Calu3 (cell line): ENCODE measurements around the gene GRK3. TPM values are rescaled to one million over a fixed set of nuclear protein-coding genes. Genes with fewer than 3 reads are reported as not detected.
"Not testable (repeated sequence)": the region's sequence is repeated elsewhere in the genome, so short reads cannot be mapped to it uniquely, and the experiment has no call there.

Experiments used
- BruUV-seq: library from RNA; stranded (reverse); fragments of 400-500 nt; replicated peaks from 2 replicates; lab custom pipeline; 2021; lab: Mats Ljungman, UMichigan
- CTCF ChIA-PET: fragments of 300-600 bp; sonication (Branson Sonifier 250); formaldehyde crosslinking; loops from one replicate; lab custom pipeline; 2022; ENCODE audit warnings: antibody characterized with exemption; lab: Charles Lee
- DNase-seq: peaks from one replicate; pipeline ENCODE4 v3.0.0; 2022
- H3K27ac Mint-ChIP-seq: one replicate; pipeline ENCODE4 v1.8.0; 2022; ENCODE audit warnings: mixed read lengths; ENCODE audit not compliant: unreplicated experiment
- H3K27me3 Mint-ChIP-seq: one replicate; pipeline ENCODE4 v1.8.0; 2022; ENCODE audit warnings: mixed read lengths; ENCODE audit not compliant: unreplicated experiment
- H3K36me3 Mint-ChIP-seq: one replicate; pipeline ENCODE4 v1.8.0; 2022; ENCODE audit warnings: mild to moderate bottlenecking, moderate library complexity, mixed read lengths; ENCODE audit not compliant: insufficient read depth, unreplicated experiment
- H3K4me1 Mint-ChIP-seq: one replicate; pipeline ENCODE4 v1.8.0; 2022; ENCODE audit warnings: mild to moderate bottlenecking, low read depth, mixed read lengths; ENCODE audit not compliant: unreplicated experiment
- H3K4me3 Mint-ChIP-seq: one replicate; pipeline ENCODE4 v1.8.0; 2022; ENCODE audit warnings: mild to moderate bottlenecking, low read depth, moderate library complexity, mixed read lengths; ENCODE audit not compliant: unreplicated experiment
- H3K9me3 Mint-ChIP-seq: one replicate; pipeline ENCODE4 v1.8.0; 2022; ENCODE audit warnings: low read depth, mixed read lengths; ENCODE audit not compliant: unreplicated experiment
- intact Hi-C: fragments of 100-400 bp; cut with micrococcal nuclease; formaldehyde crosslinking; loops from one replicate; pipeline ENCODE4 v1.10.0; 2022; ENCODE audit not compliant: unreplicated experiment
- total RNA-seq: library from RNA; stranded (reverse); gene quantifications from 2 replicates; pipeline ENCODE4 v1.2.3, GENCODE V29; 2022
- TF ChIP-seq, protein P1 (sequence below): fragments of 200-600 bp; IDR thresholded peaks from one replicate; pipeline ENCODE4 v1.8.0; 2022; ENCODE audit warnings: antibody characterized with exemption; ENCODE audit not compliant: unreplicated experiment

Gene GRK3
- total RNA-seq, 1 experiment from 2014 or later: 12.0 TPM

DNA sequence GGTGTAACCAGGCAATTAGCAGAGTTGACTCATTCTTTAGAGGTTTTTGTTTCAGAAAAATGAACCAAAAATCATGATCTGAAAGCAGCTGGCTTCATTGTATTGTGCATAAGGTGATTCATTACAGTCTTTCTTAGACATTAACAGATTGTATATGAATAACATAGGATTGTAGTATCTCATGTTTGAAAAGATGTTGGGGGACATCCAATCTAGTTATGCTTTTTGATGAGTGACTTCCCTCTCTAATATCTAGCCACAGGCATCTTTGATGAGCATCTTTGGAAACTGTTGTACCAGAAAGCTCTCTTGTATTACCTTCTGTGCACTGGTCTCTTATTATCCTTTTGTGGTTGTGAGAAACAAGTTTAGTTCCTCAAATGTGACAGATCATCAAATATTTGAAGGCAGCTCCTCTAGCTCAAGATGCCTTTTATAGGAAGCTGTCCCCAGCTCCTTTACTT lies 8.3 kb downstream of the GRK3 start:
- no TSS peak for BruUV-seq
- no peak overlapping the region for H3K27ac Mint-ChIP-seq

DNA sequence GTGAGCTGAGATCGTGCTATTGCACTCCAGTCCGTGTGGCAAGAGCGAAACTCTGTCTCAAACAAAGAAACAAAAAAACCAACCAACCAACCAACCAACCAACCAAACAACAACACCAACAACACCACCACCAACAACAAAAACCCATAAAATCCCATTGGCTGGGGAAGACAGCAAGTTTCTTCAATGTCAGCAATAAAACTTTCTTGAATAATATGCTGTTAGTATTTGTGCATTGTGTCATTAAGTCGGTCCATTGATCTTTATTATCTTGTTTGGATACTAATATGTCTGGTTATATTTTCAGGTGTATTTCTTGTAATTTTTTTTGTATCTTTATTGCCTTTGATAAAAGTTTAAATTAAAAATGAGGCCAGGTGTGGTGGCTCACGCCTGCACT lies 9.4 kb downstream of the GRK3 start:
- CTCF ChIA-PET: no interaction called here
- Mint-ChIP-seq H3K27me3 (no peaks in the 10 kb centered on the region), H3K4me3 (no peak overlapping the region), H3K4me1 (peaks cover 7% of the 10 kb centered on the region), H3K27ac (no peak overlapping the region), H3K36me3 (no peaks in the 10 kb centered on the region), H3K9me3 (no peaks in the 10 kb centered on the region)
- TF ChIP-seq, protein P1, sequence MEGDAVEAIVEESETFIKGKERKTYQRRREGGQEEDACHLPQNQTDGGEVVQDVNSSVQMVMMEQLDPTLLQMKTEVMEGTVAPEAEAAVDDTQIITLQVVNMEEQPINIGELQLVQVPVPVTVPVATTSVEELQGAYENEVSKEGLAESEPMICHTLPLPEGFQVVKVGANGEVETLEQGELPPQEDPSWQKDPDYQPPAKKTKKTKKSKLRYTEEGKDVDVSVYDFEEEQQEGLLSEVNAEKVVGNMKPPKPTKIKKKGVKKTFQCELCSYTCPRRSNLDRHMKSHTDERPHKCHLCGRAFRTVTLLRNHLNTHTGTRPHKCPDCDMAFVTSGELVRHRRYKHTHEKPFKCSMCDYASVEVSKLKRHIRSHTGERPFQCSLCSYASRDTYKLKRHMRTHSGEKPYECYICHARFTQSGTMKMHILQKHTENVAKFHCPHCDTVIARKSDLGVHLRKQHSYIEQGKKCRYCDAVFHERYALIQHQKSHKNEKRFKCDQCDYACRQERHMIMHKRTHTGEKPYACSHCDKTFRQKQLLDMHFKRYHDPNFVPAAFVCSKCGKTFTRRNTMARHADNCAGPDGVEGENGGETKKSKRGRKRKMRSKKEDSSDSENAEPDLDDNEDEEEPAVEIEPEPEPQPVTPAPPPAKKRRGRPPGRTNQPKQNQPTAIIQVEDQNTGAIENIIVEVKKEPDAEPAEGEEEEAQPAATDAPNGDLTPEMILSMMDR: no peak
- intact Hi-C loops: no loop called here
- no peak for DNase-seq
- no TSS peak for BruUV-seq

More for the DNA sequence above, 8.3 kb downstream of the GRK3 start:
- no peaks in the 10 kb centered on the region for H3K36me3 Mint-ChIP-seq
- H3K27me3 Mint-ChIP-seq: no peaks in the 10 kb centered on the region
- DNase-seq: no peak
- no peak overlapping the region for H3K4me3 Mint-ChIP-seq
- CTCF ChIA-PET: interaction anchor here (0.5 to 0.6 kb wide), 2 partner anchors 10 to 889 kb away, joined by 4 to 5 read pairs; no protein-coding TSS in a partner anchor
- TF ChIP-seq, protein P1: no peak
- peaks cover 7% of the 10 kb centered on the region for H3K4me1 Mint-ChIP-seq
- no peaks in the 10 kb centered on the region for H3K9me3 Mint-ChIP-seq
- intact Hi-C loops: no loop called here

DNA sequence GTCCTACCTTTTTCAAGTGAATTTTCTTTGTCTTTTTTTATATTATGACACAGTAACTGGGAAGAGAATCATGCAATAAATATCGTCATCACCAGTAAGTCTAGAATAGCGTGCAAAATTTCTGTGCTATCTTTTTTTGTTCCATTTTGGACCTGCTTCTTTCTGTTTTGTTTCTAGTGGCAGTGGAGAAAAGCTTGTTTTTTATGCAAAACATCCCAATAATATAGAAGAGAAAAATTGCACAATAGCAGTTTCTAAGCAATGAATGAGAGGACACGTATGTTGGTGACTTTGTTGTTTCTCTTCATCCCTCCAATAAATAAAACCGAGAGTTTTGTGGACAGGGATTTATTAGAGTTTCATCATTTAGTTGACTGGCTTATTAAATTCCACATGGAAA lies 10.3 kb downstream of the GRK3 start:
- CTCF ChIA-PET: interaction anchor here (0.6 kb wide), 1 partner anchor 8 kb away, joined by 3 read pairs; no protein-coding TSS in a partner anchor
- TF ChIP-seq, protein P1: no peak

DNA sequence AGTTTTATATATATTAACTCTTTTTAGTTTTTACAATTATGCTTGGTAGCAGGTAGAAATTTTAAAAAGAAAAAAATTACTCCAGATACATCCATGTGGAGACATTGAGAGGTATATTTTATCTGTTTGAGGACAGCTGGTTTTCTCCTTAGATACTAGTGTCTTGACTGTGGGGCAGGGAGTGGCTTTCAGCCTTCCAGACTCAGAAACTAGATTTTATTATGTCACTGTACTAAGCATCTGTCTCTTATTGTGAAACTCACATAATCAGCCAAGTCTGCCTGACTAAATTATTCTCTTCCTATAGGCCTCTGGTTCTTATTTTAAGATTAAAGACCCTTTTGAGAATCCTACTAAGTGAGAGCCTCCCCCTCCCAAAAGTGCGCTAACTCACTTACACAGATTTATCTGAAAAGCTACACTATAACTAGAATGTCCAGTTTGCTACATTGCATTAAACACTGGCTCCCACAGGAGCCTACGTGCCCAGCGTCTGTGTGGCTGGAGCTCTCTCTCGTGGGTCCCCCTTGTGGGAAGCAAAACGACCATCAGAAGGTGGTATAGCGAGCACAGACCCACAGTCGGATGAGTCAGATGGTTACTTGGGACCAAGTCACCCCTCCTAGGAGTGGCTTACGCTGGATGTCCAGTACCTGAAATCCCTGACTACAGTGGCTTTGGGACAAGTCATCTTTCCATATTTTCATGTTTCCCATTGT lies 11.4 kb downstream of the GRK3 start:
- H3K9me3 Mint-ChIP-seq, intact Hi-C loops, H3K4me1 Mint-ChIP-seq, BruUV-seq, CTCF ChIA-PET, H3K27me3 Mint-ChIP-seq, H3K36me3 Mint-ChIP-seq, DNase-seq, H3K4me3 Mint-ChIP-seq, H3K27ac Mint-ChIP-seq: not testable (repeated sequence)

More for the DNA sequence above, 10.3 kb downstream of the GRK3 start:
- H3K4me3 Mint-ChIP-seq: no peak overlapping the region
- H3K36me3 Mint-ChIP-seq: no peaks in the 10 kb centered on the region
- H3K9me3 Mint-ChIP-seq: no peaks in the 10 kb centered on the region
- intact Hi-C loops: no loop called here
- no peak overlapping the region for H3K27ac Mint-ChIP-seq
- BruUV-seq: no TSS peak
- H3K4me1 Mint-ChIP-seq: peaks cover 7% of the 10 kb centered on the region
- no peaks in the 10 kb centered on the region for H3K27me3 Mint-ChIP-seq
- DNase-seq: no peak

DNA sequence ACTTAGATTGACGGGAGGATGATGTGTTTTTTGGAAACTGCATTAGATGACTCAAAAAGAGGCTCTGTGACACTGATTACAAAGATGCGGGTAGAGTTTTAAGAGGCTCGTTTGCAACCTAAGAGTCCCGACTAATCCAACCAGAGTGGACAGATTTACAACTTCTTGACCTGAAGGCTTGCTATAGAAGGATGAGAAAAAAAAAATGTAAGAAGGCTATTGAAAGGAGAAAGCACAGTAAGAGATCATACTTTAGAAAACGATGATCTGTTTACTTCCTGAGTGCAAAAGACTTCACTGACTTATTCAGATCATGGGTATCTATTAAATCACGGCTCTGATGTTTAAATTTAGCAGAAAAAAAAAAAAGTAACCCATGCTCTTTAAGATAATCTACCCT lies 17.0 kb downstream of the GRK3 start:
- CTCF ChIA-PET: interaction anchor here (0.7 kb wide), 1 partner anchor 492 kb away, joined by 7 read pairs; no protein-coding TSS in a partner anchor
- H3K9me3 Mint-ChIP-seq, H3K27me3 Mint-ChIP-seq, H3K36me3 Mint-ChIP-seq, H3K4me3 Mint-ChIP-seq, intact Hi-C loops, H3K4me1 Mint-ChIP-seq, DNase-seq, H3K27ac Mint-ChIP-seq, BruUV-seq: not testable (repeated sequence)
